ENCODE results near the gene WWOX. TPM values are rescaled to one million over a fixed set of nuclear protein-coding genes. Genes with fewer than 3 reads are reported as not detected.

The WWOX gene
- total RNA-seq, 1 experiment from 2014 or later: 28.3 TPM

- H2AFZ ChIP-seq (ENCODE audit: low read length): no peak overlapping the region
- no peaks in the 10 kb centered on the region for H3K36me3 ChIP-seq (ENCODE audit: low read depth, low read length)
- DNase-seq (no peak), ATAC-seq (no peak)
- BruUV-seq (replicated peaks): no TSS peak
- POLR2A ChIA-PET (ENCODE audit: unreplicated experiment): no interaction called here
- H3K9me3 ChIP-seq (ENCODE audit: low read length): no peaks in the 10 kb centered on the region
- H3K27me3 ChIP-seq (ENCODE audit: low read length): no peaks in the 10 kb centered on the region
- no peaks in the 10 kb centered on the region for H3K4me1 ChIP-seq (ENCODE audit: insufficient read depth, low read length)
- no peak overlapping the region for H3K27ac ChIP-seq (ENCODE audit: low read length)
- H3K9ac ChIP-seq (ENCODE audit: low read length): no peak overlapping the region
- no peak overlapping the region for H3K4me3 ChIP-seq (ENCODE audit: low read length)
- H4K20me1 ChIP-seq (ENCODE audit: low read length): no peaks in the 10 kb centered on the region
- no peak overlapping the region for H3K4me2 ChIP-seq (ENCODE audit: low read length)
- no peaks in the 10 kb centered on the region for H3K79me2 ChIP-seq (ENCODE audit: low read length)
- intact Hi-C loops (cut with micrococcal nuclease): no loop called here
- no peaks in the 10 kb centered on the region for H3F3A ChIP-seq (ENCODE audit: low read length, unreplicated experiment)
- CTCF ChIA-PET: no interaction called here
- TF ChIP-seq EZH2 (IDR thresholded peaks at IDR 0.05; ENCODE audit: low read length, unreplicated experiment) (no peak), CTCF (conservative IDR thresholded peaks at IDR 0.05; ENCODE audit: low read depth, low read length) (no peak)
- no peaks in the 10 kb centered on the region for H3K9me2 ChIP-seq (replicated peaks; ENCODE audit: low read length)
Observed at GRCh38 chr16:79155904-79156303, 1056.5 kb downstream of the WWOX start.

GRCh38 chr16:79156761-79157160 lies 1057.3 kb downstream of the WWOX start:
- Histone ChIP-seq H3K9me3 (ENCODE audit: low read length) (no peaks in the 10 kb centered on the region), H2AFZ (ENCODE audit: low read length) (no peak overlapping the region), H3K9me2 (replicated peaks; ENCODE audit: low read length) (no peaks in the 10 kb centered on the region), H3K4me2 (ENCODE audit: low read length) (no peak overlapping the region), H3K4me1 (ENCODE audit: insufficient read depth, low read length) (no peaks in the 10 kb centered on the region), H4K20me1 (ENCODE audit: low read length) (no peaks in the 10 kb centered on the region), H3K4me3 (ENCODE audit: low read length) (no peak overlapping the region), H3K79me2 (ENCODE audit: low read length) (no peaks in the 10 kb centered on the region), H3K9ac (ENCODE audit: low read length) (no peak overlapping the region), H3K27me3 (ENCODE audit: low read length) (no peaks in the 10 kb centered on the region), H3K36me3 (ENCODE audit: low read depth, low read length) (no peaks in the 10 kb centered on the region), H3F3A (ENCODE audit: low read length, unreplicated experiment) (no peaks in the 10 kb centered on the region), H3K27ac (ENCODE audit: low read length) (no peak overlapping the region)
- no peak for TF ChIP-seq EZH2 (IDR thresholded peaks at IDR 0.05; ENCODE audit: low read length, unreplicated experiment)
- no peak for TF ChIP-seq CTCF (conservative IDR thresholded peaks at IDR 0.05; ENCODE audit: low read depth, low read length)
- TF ChIP-seq EZH2phosphoT487 (IDR thresholded peaks at IDR 0.05; ENCODE audit: borderline replicate concordance, low read length): no peak
- no TSS peak for BruUV-seq (replicated peaks)
- intact Hi-C loops (cut with micrococcal nuclease): no loop called here
- ChIA-PET CTCF (no interaction called here), POLR2A (ENCODE audit: unreplicated experiment) (no interaction called here)
- DNase-seq (no peak), ATAC-seq (no peak)

- no peaks in the 10 kb centered on the region for H3K36me3 ChIP-seq (ENCODE audit: low read depth, low read length)
- H3F3A ChIP-seq (ENCODE audit: low read length, unreplicated experiment): no peaks in the 10 kb centered on the region
- intact Hi-C loops (cut with micrococcal nuclease): no loop called here
- ATAC-seq (no peak), DNase-seq (no peak)
- no peaks in the 10 kb centered on the region for H3K4me1 ChIP-seq (ENCODE audit: insufficient read depth, low read length)
- H3K4me2 ChIP-seq (ENCODE audit: low read length): no peak overlapping the region
- no peak overlapping the region for H3K9ac ChIP-seq (ENCODE audit: low read length)
- ChIA-PET POLR2A (ENCODE audit: unreplicated experiment) (no interaction called here), CTCF (no interaction called here)
- no TSS peak for BruUV-seq (replicated peaks)
- H3K79me2 ChIP-seq (ENCODE audit: low read length): no peaks in the 10 kb centered on the region
- no peak overlapping the region for H2AFZ ChIP-seq (ENCODE audit: low read length)
- H3K4me3 ChIP-seq (ENCODE audit: low read length): no peak overlapping the region
- TF ChIP-seq EZH2phosphoT487 (IDR thresholded peaks at IDR 0.05; ENCODE audit: borderline replicate concordance, low read length): no peak
- TF ChIP-seq EZH2 (IDR thresholded peaks at IDR 0.05; ENCODE audit: low read length, unreplicated experiment): no peak
- TF ChIP-seq CTCF (conservative IDR thresholded peaks at IDR 0.05; ENCODE audit: low read depth, low read length): no peak
- H3K9me2 ChIP-seq (replicated peaks; ENCODE audit: low read length): no peaks in the 10 kb centered on the region
- no peak overlapping the region for H3K27ac ChIP-seq (ENCODE audit: low read length)
- no peaks in the 10 kb centered on the region for H4K20me1 ChIP-seq (ENCODE audit: low read length)
- H3K27me3 ChIP-seq (ENCODE audit: low read length): no peaks in the 10 kb centered on the region; the same call in 1 of the 2 replicates
- H3K9me3 ChIP-seq (ENCODE audit: low read length): no peaks in the 10 kb centered on the region
Observed at GRCh38 chr16:79158337-79158736, 1058.9 kb downstream of the WWOX start.
